K562 (cell line): ENCODE measurements around the gene PPRC1. TPM values are rescaled to one million over a fixed set of nuclear protein-coding genes. Genes with fewer than 3 reads are reported as not detected.

Experiments
- CSDE1 ChIP-seq, 2 experiments: fragments of 450-650 bp; IDR thresholded peaks; 2 replicates each; pipeline ENCODE4 v1.6.1; 2016; ENCODE audit warnings: mild to moderate bottlenecking in 1 of 2
- CXXC5 ChIP-seq: fragments of 250-450 bp; sonication (Bioruptor Pico); IDR thresholded peaks from 2 replicates; pipeline ENCODE4 v1.8.0; 2022; ENCODE audit warnings: inconsistent platforms, mild to moderate bottlenecking, moderate library complexity
- ETV5 ChIP-seq: sonication (generic); formaldehyde crosslinking; IDR thresholded peaks from 2 replicates; pipeline ENCODE4 v1.4.0; 2020; ENCODE audit warnings: low read depth, mild to moderate bottlenecking, missing genetic modification reagents
- FOXA3 ChIP-seq, 2 experiments: fragments of 450-650 bp in 1 of 2; sonication (generic) in 1 of 2; formaldehyde crosslinking; IDR thresholded peaks in 1 of 2; conservative IDR thresholded peaks in 1 of 2; 2 replicates each; pipeline versions ENCODE4 v1.4.0 to v1.8.0; 2020 to 2022; ENCODE audit warnings: mild to moderate bottlenecking in 2 of 2, missing genetic modification reagents in 1 of 2
- FOXK2 ChIP-seq, 2 experiments: fragments of 450-650 bp; IDR thresholded peaks in 1 of 2; conservative IDR thresholded peaks in 1 of 2; 2 replicates each; pipeline ENCODE4 v1.6.1; 2016; ENCODE audit warnings: low read depth in 2 of 2, mild to moderate bottlenecking in 1 of 2
- HDAC2 ChIP-seq: fragments of 450-650 bp; IDR thresholded peaks from 2 replicates; pipeline ENCODE4 v1.6.1; 2016; ENCODE audit warnings: mild to moderate bottlenecking
- HDAC8 ChIP-seq: fragments of 450-650 bp; IDR thresholded peaks from 2 replicates; pipeline ENCODE4 v1.6.1; 2016; ENCODE audit warnings: mild to moderate bottlenecking, missing genetic modification characterization, moderate library complexity, missing compliant biosample characterization
- KAT7 ChIP-seq: sonication (generic); formaldehyde crosslinking; IDR thresholded peaks from 2 replicates; pipeline ENCODE4 v1.8.0; 2022; ENCODE audit warnings: missing genetic modification reagents, mild to moderate bottlenecking, borderline replicate concordance
- MEF2D ChIP-seq: conservative IDR thresholded peaks from 2 replicates; pipeline ENCODE4 v1.6.1; 2016; ENCODE audit warnings: low read depth, missing genetic modification characterization, missing compliant biosample characterization
- MTA1 ChIP-seq: fragments of 450-650 bp; IDR thresholded peaks from 2 replicates; pipeline ENCODE4 v1.6.1; 2017; ENCODE audit warnings: borderline replicate concordance
- RBBP5 ChIP-seq: fragments of 200-600 bp; sonication (generic); IDR thresholded peaks from 2 replicates; pipeline ENCODE4 v1.6.1; 2012; ENCODE audit warnings: borderline replicate concordance, mild to moderate bottlenecking, low read length, control low read depth, inconsistent platforms; ENCODE audit not compliant: insufficient read depth, poor library complexity, severe bottlenecking
- SP1 ChIP-seq: sonication (generic); formaldehyde crosslinking; IDR thresholded peaks from 2 replicates; pipeline ENCODE4 v1.8.1; 2022; ENCODE audit warnings: mild to moderate bottlenecking, missing genetic modification reagents
- SRF ChIP-seq, 2 experiments: fragments of 250-450, 450-650 bp in 1 of 2; sonication (Bioruptor Pico) in 1 of 2; sonication (generic) in 1 of 2; formaldehyde crosslinking; IDR thresholded peaks; 2 replicates each; pipeline versions ENCODE4 v1.5.0 to v1.5.1; 2020 to 2022; ENCODE audit warnings: mild to moderate bottlenecking in 1 of 2, missing genetic modification reagents in 1 of 2
- ZNF175 ChIP-seq: fragments of 200-800 bp; sonication (Bioruptor generic); IDR thresholded peaks from 2 replicates; pipeline ENCODE4 v1.6.1; 2016; ENCODE audit warnings: low read depth, mild to moderate bottlenecking, missing genetic modification characterization, missing compliant biosample characterization
- polyA plus RNA-seq, 8 experiments: library from polyadenylated mRNA; depleted of rRNA in 4 of 8; stranded (reverse) in 5 of 8; unstranded in 3 of 8; fragments of >200 nt; fragmentation: Nextera tagmentation in 2 of 8; fragmentation: Illumina TruSeq in 1 of 8; extraction: Ambion mirVana in 2 of 8; extraction: Trizol in 1 of 8; gene quantifications; 2 replicates each; pipeline versions ENCODE4 v1.2.1 to v1.2.3, GENCODE V29; 2011 to 2014; ENCODE audit warnings: inconsistent platforms in 1 of 8, missing spikeins in 1 of 8
- total RNA-seq, 7 experiments: library from RNA; depleted of rRNA in 6 of 7; stranded (reverse); fragments of >200 nt in 6 of 7; fragmentation: Illumina TruSeq in 2 of 7; extraction: Trizol in 2 of 7; gene quantifications; 2 replicates each; pipeline versions ENCODE4 v1.2.1 to v1.2.3, GENCODE V29; 2011 to 2021; ENCODE audit warnings: low replicate concordance in 1 of 7
- TF ChIP-seq, protein P1 (sequence below): fragments of 150-350 bp; conservative IDR thresholded peaks from 2 replicates; pipeline ENCODE4 v1.6.1; 2014; ENCODE audit warnings: low read length
- TF ChIP-seq, protein P2 (sequence below): fragments of 450-650 bp; formaldehyde crosslinking; IDR thresholded peaks from 2 replicates; pipeline ENCODE4 v1.4.0; 2020; ENCODE audit warnings: mild to moderate bottlenecking, moderate library complexity
- TF ChIP-seq, protein P3 (sequence below): fragments of 250-450 bp; sonication (Bioruptor Pico); IDR thresholded peaks from 2 replicates; pipeline ENCODE4 v1.8.0; 2021; ENCODE audit warnings: borderline replicate concordance, mild to moderate bottlenecking, moderate library complexity; ENCODE audit not compliant: poor library complexity, severe bottlenecking
- TF ChIP-seq, protein P4 (sequence below): sonication (generic); formaldehyde crosslinking; IDR thresholded peaks from 2 replicates; pipeline ENCODE4 v1.8.0; 2022; ENCODE audit warnings: mild to moderate bottlenecking, missing genetic modification reagents, borderline replicate concordance

PPRC1 gene
- total and polyA plus RNA-seq, 9 of the 15 experiments (the other 6 are each of a cell fraction or from before 2014, with no cell fraction given): 8.5 to 47.1 (median 16.2) TPM

DNA sequence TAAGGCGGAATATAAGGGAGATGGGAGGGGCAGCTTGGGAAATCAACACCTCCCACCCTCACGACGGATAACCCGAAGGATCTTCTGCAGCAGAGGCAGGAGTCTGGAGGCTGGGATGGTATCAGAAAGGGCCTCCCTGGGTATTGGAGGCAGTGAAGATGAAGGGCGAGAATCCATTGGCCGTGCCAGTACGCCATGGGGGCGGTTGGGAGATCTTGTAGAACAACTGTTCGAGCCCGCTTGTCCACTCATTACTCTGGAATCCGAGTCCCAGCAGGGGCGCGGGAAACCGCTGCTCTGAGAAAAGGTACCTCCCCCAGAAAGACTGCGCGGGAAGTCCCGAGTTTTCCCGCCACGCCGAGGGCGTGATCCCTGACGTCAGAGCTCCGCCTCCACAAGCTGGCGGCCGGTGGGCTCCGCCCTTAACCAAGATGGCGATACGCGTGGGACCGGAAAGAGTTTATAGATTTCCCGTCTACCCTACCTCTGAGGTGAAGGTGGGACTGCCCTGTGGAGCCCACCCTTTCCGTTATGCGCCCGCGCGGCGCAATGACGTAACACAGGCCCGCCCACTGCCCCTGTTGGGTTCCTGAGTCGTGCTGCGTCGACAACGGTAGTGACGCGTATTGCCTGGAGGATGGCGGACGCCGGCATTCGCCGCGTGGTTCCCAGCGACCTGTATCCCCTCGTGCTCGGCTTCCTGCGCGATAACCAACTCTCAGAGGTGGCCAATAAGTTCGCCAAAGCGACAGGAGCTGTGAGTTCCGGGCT, 19.1 kb downstream of the PPRC1 start, which contains the start of gene NOLC1 (continued):
- TF ChIP-seq, protein P1, sequence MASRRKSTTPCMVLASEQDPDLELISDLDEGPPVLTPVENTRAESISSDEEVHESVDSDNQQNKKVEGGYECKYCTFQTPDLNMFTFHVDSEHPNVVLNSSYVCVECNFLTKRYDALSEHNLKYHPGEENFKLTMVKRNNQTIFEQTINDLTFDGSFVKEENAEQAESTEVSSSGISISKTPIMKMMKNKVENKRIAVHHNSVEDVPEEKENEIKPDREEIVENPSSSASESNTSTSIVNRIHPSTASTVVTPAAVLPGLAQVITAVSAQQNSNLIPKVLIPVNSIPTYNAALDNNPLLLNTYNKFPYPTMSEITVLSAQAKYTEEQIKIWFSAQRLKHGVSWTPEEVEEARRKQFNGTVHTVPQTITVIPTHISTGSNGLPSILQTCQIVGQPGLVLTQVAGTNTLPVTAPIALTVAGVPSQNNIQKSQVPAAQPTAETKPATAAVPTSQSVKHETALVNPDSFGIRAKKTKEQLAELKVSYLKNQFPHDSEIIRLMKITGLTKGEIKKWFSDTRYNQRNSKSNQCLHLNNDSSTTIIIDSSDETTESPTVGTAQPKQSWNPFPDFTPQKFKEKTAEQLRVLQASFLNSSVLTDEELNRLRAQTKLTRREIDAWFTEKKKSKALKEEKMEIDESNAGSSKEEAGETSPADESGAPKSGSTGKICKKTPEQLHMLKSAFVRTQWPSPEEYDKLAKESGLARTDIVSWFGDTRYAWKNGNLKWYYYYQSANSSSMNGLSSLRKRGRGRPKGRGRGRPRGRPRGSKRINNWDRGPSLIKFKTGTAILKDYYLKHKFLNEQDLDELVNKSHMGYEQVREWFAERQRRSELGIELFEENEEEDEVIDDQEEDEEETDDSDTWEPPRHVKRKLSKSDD: 0 out of 2 replicates have a peak, but pooled peaks have one; percentile 55
- TF ChIP-seq MTA1: peak; percentile 99
- TF ChIP-seq MEF2D (tag): no peak
- TF ChIP-seq RBBP5: peak; percentile 62
- 0 out of 2 replicates have a peak, but pooled peaks have one; percentile 30 for TF ChIP-seq HDAC8 (tag)
- TF ChIP-seq, protein P2, sequence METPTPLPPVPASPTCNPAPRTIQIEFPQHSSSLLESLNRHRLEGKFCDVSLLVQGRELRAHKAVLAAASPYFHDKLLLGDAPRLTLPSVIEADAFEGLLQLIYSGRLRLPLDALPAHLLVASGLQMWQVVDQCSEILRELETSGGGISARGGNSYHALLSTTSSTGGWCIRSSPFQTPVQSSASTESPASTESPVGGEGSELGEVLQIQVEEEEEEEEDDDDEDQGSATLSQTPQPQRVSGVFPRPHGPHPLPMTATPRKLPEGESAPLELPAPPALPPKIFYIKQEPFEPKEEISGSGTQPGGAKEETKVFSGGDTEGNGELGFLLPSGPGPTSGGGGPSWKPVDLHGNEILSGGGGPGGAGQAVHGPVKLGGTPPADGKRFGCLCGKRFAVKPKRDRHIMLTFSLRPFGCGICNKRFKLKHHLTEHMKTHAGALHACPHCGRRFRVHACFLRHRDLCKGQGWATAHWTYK (CRISPR knock-in tag): no peak
- TF ChIP-seq SRF (CRISPR knock-in tag; IDR thresholded peaks at IDR 0.05): peak in 1 of 2 experiments; percentile 86; a peak in 2 of 4 replicates
- peak in 1 of 2 experiments; percentile 69; a peak in 2 of 4 replicates for TF ChIP-seq CSDE1 (IDR thresholded peaks at IDR 0.05)
- TF ChIP-seq HDAC2: peak; percentile 70; the same call in 1 of the 2 replicates
- TF ChIP-seq, protein P3, sequence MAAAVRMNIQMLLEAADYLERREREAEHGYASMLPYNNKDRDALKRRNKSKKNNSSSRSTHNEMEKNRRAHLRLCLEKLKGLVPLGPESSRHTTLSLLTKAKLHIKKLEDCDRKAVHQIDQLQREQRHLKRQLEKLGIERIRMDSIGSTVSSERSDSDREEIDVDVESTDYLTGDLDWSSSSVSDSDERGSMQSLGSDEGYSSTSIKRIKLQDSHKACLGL: peak; percentile 57
- peak; percentile 98 for TF ChIP-seq SP1
- TF ChIP-seq FOXK2 (conservative IDR thresholded peaks at IDR 0.05 in 1 of 2, IDR thresholded peaks at IDR 0.05 in 1 of 2; ENCODE audit: low read depth in 2 of 2): peak; percentile 92
- peak; percentile 86; the same call in 1 of the 2 replicates for TF ChIP-seq KAT7
- TF ChIP-seq, protein P4, sequence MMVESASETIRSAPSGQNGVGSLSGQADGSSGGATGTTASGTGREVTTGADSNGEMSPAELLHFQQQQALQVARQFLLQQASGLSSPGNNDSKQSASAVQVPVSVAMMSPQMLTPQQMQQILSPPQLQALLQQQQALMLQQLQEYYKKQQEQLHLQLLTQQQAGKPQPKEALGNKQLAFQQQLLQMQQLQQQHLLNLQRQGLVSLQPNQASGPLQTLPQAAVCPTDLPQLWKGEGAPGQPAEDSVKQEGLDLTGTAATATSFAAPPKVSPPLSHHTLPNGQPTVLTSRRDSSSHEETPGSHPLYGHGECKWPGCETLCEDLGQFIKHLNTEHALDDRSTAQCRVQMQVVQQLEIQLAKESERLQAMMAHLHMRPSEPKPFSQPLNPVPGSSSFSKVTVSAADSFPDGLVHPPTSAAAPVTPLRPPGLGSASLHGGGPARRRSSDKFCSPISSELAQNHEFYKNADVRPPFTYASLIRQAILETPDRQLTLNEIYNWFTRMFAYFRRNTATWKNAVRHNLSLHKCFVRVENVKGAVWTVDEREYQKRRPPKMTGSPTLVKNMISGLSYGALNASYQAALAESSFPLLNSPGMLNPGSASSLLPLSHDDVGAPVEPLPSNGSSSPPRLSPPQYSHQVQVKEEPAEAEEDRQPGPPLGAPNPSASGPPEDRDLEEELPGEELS (CRISPR knock-in tag): peak; percentile 52; the same call in 1 of the 2 replicates
- peak; percentile 87 for TF ChIP-seq CXXC5
- TF ChIP-seq ETV5 (CRISPR knock-in tag): 0 out of 2 replicates have a peak, but pooled peaks have one; percentile 59
- TF ChIP-seq FOXA3 (CRISPR knock-in tag; conservative IDR thresholded peaks at IDR 0.05 in 1 of 2, IDR thresholded peaks at IDR 0.05 in 1 of 2): peak in 1 of 2 experiments; percentile 53; a peak in 1 of 4 replicates
- TF ChIP-seq ZNF175 (CRISPR knock-in tag): no peak
